Ecto neural progenitor cell (in vitro differentiated cells): ENCODE data around the gene TENM3.
"Not testable (repeated sequence)": the region's sequence is repeated elsewhere in the genome, so short reads cannot be mapped to it uniquely, and the experiment has no call there.

Experiments
- DNase-seq: peaks from one replicate; pipeline ENCODE4 v3.0.0-alpha.2; 2018; ENCODE audit warnings: low spot score

The TENM3 gene

GRCh38 chr4:182814065-182814464 lies 570.9 kb downstream of the TENM3 start:
- not testable (repeated sequence) for DNase-seq

GRCh38 chr4:182818926-182819730 lies 575.9 kb downstream of the TENM3 start:
- DNase-seq: no peak

- no peak for DNase-seq
These were observed 576.5 kb downstream of the TENM3 start for GRCh38 chr4:182819751-182820150.

- no peak for DNase-seq
These were observed 579.4 kb downstream of the TENM3 start for GRCh38 chr4:182822554-182822953.

GRCh38 chr4:182823576-182823975 lies 580.4 kb downstream of the TENM3 start:
- no peak for DNase-seq

GRCh38 chr4:182825003-182825402 lies 581.8 kb downstream of the TENM3 start:
- no peak for DNase-seq

- no peak for DNase-seq
These were observed 582.6 kb downstream of the TENM3 start for GRCh38 chr4:182825786-182826185.

GRCh38 chr4:182826391-182826790 lies 583.2 kb downstream of the TENM3 start:
- DNase-seq: no peak

- no peak for DNase-seq
These were observed 584.0 kb downstream of the TENM3 start for GRCh38 chr4:182827166-182827565.

- DNase-seq: no peak
These were observed 584.8 kb downstream of the TENM3 start for GRCh38 chr4:182827954-182828353.

- DNase-seq: no peak
These were observed 585.3 kb downstream of the TENM3 start for GRCh38 chr4:182828360-182829025.

- no peak for DNase-seq
These were observed 586.0 kb downstream of the TENM3 start for GRCh38 chr4:182829196-182829595.

- DNase-seq: no peak
These were observed 588.2 kb downstream of the TENM3 start for GRCh38 chr4:182831376-182831775.

GRCh38 chr4:182832352-182833120 lies 589.3 kb downstream of the TENM3 start:
- no peak for DNase-seq

- DNase-seq: no peak
These were observed 592.0 kb downstream of the TENM3 start for GRCh38 chr4:182835006-182835740.

- DNase-seq: no peak
These were observed 594.6 kb downstream of the TENM3 start for GRCh38 chr4:182837831-182838230.

GRCh38 chr4:182838535-182838934 lies 595.3 kb downstream of the TENM3 start:
- DNase-seq: no peak

- no peak for DNase-seq
These were observed 596.1 kb downstream of the TENM3 start for GRCh38 chr4:182839256-182839655.

- DNase-seq: no peak
These were observed 596.9 kb downstream of the TENM3 start for GRCh38 chr4:182840108-182840507.

- no peak for DNase-seq
These were observed 599.0 kb downstream of the TENM3 start for GRCh38 chr4:182842104-182842600.

GRCh38 chr4:182842759-182843390 lies 599.7 kb downstream of the TENM3 start:
- DNase-seq: no peak
